Fibroblast of skin of abdomen (primary cell): ENCODE measurements around the gene RASA4B.
A peak's percentile ranks its signal among the peaks of the same experiment; 100 is the strongest.

Source experiments
- DNase-seq: peaks from one replicate; pipeline ENCODE4 v3.0.0-alpha.2; 2013

Gene RASA4B

DNA sequence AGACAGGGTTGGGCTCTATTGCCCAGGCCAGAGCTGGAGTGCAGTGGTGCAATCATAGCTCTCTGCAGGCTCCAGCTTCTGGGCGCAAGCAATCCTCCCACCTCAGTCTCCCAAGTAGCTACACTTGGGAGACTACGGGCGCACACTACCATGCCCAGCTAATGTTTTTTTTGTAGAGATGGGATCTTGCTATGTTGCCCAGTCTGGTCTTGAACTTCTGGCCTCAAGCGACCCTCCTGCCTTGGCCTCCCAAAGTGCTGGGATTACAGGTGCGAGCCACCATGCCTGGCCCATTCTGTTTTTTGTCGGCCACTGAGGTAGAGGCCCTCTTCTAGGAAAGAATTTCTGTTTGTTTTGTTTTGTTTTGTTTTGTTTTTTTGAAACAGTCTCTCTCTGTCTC lies 65.1 kb downstream of the RASA4B start:
- no peak for DNase-seq

DNA sequence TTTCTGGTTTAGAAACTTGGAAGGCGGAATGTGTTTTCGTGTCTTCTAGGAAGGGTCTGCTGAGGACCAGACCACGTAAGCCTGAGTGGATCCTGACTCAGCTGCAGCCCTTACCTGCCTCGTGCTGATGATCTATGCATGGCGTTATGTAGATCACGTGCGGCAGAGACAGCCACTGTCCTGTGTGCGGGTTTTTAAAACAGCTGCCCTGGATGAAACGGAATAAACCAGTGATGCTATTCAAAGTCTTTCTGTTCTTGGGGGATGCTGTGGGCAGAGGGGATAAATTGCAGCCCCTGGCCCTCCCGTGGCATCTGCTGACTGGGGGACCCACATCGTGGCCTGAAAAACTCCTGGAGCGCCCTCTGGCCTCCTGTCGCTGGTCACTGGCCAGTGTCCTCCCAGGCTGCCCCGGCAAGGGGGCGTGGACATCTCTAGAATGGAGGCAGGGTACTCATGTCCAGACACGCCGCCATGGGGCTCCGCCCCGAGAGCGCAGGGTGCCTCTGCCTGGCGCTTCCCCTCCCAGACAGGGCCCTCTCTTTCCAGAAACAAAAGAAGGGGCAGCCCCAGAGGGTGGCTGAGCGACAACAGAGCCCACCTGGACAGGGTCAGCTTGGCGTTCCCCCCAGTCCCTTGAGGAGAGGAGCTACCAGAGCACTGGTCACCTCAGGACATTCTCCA lies 66.1 kb downstream of the RASA4B start:
- DNase-seq: no peak

- no peak for DNase-seq
Observed at GRCh38 chr7:102450242-102450641, 67.3 kb downstream of the RASA4B start.

DNA sequence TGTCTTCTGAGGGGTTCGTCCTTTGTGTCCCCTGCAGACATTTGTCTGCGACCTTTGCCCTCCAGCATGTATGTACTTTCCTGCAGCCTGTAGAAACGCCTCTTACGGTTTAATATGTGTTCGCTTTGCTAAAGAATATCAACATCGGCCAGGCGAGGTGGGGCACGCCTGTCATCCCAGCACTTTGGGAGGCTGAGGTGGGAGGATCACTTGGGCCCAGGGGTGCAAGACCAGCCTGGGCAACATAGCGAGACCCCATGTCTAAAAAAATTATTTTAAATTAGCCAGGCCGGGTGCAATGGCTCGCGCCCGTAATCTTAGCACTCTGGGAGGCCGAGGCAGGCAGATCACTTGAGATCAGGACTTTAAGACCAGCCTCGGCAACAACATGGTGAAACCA lies 68.4 kb downstream of the RASA4B start:
- DNase-seq: no peak

DNA sequence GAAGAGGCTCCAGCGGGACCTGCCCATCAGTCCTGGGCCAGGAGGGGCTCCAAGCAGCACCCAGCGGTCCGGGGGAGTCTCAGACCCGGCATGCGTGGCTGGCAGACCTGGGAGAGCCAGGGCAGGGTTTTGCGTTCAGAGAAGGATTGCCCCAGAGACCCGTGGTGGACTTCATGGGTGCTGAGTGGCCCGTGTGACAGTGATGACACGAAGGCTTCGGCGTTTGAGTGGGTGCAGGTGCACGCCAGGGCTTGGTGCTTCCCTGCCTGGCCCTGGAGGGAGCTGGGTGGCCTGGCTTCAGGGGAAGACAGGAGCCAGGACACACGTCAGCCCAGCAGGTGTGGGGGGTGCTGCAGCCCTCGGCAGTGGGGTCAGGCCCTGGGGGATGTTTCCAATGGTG lies 70.3 kb downstream of the RASA4B start:
- no peak for DNase-seq

GRCh38 chr7:102446387-102447156 lies 71.0 kb downstream of the RASA4B start:
- no peak for DNase-seq

- DNase-seq: no peak
Observed at GRCh38 chr7:102445674-102446071, 71.9 kb downstream of the RASA4B start.

DNA sequence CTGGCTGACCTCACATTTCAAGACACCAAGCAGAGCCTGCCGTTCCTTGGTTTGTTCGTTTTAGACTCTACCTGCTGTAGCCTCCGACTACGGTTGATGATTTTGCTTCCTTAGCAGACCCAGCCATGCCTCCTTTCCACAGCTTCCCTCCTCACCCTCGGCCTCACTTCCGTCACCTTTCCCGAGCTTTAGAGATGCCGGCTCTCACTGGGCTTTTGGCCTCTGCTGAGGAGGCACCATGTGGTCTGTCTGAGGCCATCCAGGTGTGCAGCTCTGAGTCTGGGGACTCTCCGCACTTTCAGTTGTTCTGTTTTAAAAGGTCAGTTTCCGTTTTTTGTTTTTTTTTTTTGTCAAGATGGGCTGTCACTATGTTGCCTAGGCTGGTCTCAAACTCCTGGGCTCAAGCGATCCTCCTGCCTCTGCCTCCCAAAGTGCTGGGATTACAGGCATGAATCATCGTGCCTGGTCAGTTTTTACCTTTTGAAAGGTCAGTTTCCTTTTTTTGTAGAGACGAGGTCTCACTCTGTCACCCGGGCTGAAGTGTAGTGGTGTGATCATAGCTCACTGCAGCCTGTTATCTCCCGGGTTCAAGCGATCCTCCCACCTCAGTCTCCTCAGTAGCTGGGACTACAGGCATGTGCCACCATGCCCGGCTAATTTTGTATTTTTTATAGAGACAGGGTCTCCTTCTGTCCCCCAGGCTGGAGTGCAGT lies 72.5 kb downstream of the RASA4B start:
- DNase-seq: no peak

DNA sequence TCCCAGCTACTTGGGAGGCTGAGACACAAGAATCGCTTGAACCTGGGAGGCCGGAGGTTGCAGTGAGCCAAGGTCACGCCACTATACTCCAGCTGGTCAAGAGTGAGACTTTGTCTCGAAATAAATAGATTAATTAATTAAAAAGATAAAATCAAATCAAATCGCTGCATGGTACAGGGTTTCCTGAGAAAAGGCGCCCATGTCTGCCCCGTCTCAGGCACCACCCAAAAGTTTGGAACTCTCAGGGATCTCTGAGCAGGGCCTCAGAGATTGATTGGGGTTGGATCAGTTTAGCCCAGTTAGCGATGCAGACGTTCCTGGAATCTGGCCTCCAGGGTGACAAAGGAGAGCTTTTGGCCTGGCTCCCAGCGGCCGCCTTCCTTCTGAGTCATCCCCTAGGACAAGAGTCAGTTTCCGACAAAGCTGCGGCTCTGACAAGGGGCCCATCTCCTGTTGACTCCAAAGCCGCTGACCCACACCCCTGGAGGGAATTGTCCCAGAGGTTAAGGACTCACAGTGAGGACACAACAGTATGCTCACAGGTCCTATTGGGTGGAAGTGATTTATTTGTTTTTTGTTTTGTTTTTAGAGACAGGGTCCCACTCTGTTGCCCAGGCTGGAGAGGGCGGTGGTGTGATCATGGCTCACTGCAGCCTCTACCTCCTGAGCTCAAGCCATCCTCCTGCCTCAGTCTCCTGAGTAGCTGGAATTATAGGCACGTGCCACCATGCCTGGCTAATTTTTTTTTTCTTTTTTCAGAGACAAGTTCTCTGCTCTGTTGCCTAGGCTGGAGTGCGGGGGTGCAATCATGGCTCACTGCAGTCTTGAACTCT lies 77.4 kb downstream of the RASA4B start:
- DNase-seq: peak; percentile 78

GRCh38 chr7:102436118-102436517 lies 81.5 kb downstream of the RASA4B start:
- no peak for DNase-seq

GRCh38 chr7:102434039-102434486 lies 83.5 kb downstream of the RASA4B start:
- DNase-seq: no peak

DNA sequence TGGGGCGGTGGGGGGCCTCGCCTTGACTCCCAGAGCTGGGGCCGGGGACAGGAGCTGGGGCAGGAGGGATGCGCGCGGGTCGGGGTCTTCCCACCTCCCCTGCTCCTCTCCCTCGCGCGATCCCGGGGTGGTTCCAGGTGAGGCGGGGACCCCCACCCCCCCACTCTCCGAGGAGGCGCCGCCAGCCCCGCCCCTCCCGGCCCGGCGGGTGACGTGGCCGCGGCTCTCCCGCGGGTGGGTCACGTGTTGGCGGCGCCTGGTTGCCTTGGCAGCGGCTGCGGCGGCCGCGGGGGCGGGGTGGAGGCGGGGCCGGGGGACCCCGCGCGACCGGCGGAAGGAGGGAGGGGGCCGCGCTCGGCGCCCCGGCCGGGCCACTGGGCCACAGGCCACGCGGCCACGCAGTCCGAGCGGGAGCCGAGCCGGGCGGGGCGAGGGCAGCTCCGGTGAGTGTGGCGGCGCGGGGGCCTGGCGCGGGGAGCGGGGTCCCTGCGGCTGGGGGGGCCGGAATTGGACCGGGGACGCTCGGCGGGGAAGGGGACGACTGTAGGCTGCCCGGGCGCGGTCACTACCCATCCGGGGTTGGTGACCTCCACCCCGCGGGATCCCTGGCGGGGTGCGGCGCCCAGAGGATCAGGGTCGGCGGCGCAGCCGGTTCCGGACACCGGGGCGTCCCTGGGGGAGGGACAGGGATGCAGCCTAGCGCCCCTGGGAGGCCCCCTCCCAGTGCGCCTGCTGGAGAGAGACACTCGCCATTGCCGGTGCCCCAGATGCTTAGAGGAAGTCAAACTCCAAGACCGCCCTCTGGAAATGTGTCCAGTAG lies 84.1 kb downstream of the RASA4B start, which contains the start of gene ORAI2:
ORAI2 (plus strand) TSS at position 357 of the 820 bp plus-strand sequence. CDS start 5,382 bp downstream, outside the sequence.
- peak; percentile 75 for DNase-seq
